ENCODE measurements around the gene EIF5A.

EIF5A gene

DNA sequence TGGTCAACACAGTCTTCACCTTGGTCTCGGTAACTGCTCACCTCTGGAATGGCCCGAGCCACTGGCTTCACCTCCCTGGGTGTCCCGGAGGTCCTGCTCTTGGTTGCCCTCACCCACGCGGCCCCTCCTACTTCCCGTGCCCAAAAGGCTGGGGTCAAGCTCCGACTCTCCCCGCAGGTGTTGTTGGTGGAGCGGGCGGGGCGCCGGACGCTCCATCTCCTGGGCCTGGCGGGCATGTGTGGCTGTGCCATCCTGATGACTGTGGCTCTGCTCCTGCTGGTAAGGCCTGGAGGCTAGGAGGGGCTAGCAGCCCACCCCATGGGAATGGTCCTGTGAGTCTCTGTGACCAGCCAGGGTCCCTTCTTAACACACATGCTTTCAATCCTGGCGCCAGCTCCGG is 22.5 kb upstream of the EIF5A start:
- no peak for FAIRE-seq
- no peak for DNase-seq (ENCODE audit: insufficient read length, low spot score)

DNA sequence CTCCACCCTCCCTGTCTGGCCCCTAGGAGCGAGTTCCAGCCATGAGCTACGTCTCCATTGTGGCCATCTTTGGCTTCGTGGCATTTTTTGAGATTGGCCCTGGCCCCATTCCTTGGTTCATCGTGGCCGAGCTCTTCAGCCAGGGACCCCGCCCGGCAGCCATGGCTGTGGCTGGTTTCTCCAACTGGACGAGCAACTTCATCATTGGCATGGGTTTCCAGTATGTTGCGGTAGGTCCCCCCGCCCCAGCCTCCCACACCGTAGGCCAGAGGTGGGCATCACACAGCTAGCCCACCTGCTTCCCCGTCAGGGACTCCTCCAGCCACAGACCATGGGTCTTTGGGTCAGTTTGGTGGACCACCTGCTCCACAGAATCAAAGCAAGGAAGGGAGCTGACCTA is 21.7 kb upstream of the EIF5A start:
- DNase-seq (ENCODE audit: insufficient read length, low spot score): no peak

GRCh38 chr17:7289256-7290032 is 18.0 kb upstream of the EIF5A start:
- FAIRE-seq (no peak), DNase-seq (ENCODE audit: insufficient read length, low spot score) (no peak)

More for the DNA sequence above, 21.7 kb upstream of the EIF5A start:
- FAIRE-seq: no peak

DNA sequence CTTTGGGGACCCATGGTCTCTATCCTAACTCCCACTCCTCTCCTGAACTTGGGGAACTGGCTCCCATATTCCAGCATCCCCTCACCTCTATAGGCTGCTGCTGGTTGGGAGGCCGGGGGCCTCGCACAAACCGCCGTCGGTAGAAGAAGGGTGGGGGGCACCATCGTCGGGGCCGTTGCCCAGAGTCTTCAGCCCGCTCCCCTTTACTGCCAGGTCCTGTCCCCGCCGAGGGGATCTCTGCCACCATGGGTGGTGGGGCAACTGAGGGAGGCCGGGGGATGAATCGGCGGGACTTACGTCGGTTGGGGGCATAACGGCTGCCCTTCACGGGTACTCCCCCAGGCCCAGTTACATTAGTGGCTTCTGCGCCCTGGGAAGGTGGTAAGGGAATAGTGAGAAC is 17.3 kb upstream of the EIF5A start:
- DNase-seq (ENCODE audit: insufficient read length, low spot score) (no peak), FAIRE-seq (no peak)

GRCh38 chr17:7290685-7291084 is 16.7 kb upstream of the EIF5A start:
- FAIRE-seq (no peak), DNase-seq (ENCODE audit: insufficient read length, low spot score) (no peak)

GRCh38 chr17:7292194-7292593 is 15.2 kb upstream of the EIF5A start:
- DNase-seq (ENCODE audit: insufficient read length, low spot score) (no peak), FAIRE-seq (no peak)

- no peak for DNase-seq (ENCODE audit: insufficient read length, low spot score)
- no peak for FAIRE-seq
Observed at GRCh38 chr17:7292729-7293128, 14.7 kb upstream of the EIF5A start.

GRCh38 chr17:7293159-7293558 is 14.3 kb upstream of the EIF5A start:
- no peak for FAIRE-seq

DNA sequence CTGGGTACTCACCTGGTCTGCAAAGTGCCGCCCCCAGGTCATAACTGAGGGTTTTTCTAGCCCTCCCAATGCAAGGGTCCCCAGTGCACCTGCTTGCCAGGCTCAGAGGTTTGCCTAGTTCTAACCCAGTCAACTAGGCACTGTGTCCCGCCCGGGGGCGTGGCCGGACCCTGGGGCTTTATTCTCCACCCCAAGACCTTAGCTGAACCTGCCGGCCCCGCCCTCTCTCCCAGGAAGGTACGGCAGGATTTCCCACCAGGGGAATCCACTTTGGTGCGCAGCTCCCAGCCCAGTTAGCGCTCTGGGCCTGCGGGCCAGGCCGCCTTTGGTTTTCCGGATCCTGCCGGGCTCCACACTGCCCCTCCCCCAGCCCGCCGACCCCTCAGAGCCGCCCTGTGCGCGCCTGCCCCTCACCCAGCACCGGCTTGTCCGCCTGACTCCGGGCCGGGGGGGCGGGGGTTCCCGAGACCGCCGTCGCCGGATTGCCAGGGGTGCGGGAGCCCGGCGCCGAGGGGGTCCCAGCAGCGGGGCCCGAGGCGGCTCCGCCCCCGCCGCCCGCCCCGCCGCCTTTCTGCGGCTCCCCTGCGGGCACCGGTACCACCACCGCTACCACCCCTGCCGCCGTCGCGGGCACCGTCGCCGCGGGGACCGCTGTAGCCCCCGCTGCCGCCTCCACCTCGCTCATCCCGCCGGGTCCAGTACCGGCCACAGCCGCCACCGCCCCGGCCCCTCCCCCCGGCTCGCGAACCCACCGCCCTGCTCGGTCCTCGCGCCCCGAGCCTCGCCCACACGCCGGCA is 13.4 kb upstream of the EIF5A start:
- peak; percentile 11 for FAIRE-seq
- DNase-seq (ENCODE audit: insufficient read length, low spot score): no peak

More at GRCh38 chr17:7293159-7293558, 14.3 kb upstream of the EIF5A start:
- DNase-seq (ENCODE audit: insufficient read length, low spot score): no peak

GRCh38 chr17:7294614-7295153 is 12.7 kb upstream of the EIF5A start, which contains the start of gene YBX2:
YBX2 (minus strand) TSS chr17:7294639; CDS start chr17:7294500, 139 bp downstream.
- FAIRE-seq (no peak), DNase-seq (ENCODE audit: insufficient read length, low spot score) (peak; percentile 85)

DNA sequence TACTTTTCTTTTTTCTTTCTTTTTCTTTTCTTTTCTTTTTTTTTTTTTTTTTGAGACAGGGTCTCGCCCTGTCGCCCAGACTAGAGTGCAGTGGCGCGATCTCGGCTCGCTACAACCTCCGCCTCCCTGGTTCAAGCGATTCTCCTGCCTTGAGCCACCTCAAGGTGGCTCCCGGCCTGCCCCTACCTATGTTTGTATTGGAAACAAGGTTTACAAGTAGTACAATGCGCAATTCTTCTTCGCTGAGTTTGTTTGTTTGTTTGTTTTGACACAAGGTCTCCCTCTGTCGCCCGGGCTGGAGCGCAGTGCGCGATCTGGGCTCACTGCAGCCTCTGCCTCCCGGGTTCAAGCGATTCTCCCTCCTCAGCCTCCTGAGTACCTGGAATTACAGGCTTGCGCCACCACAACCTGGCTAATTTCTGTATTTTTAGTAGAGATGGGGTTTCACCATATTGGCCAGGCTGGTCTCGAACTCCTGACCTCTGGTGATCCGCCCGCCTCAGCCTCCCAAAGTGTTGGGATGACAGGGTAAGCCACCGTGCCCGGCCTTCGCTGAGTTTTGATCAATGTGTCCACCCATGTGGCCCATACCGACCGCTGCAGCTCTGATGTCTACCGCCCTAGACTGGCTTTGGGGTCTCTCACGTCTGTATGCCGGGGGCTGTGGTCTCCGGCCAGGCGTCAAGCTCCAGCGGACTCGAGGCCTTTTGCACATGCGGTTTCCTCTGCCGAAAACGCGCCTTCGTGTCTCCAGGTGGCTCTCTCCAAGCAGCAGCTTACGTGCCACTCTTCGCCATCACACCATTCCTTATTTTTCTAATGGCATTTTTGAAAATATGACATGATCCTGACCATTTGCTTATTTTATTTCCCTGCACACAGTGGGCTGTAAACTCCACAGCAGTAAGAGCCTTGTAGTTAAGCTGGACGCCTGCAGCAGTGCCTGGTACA is 11.9 kb upstream of the EIF5A start:
- FAIRE-seq (peak; percentile 8), DNase-seq (ENCODE audit: insufficient read length, low spot score) (no peak)

- FAIRE-seq (peak; percentile 51), DNase-seq (ENCODE audit: insufficient read length, low spot score) (peak; percentile 85)
Observed at GRCh38 chr17:7296189-7296861, 11.1 kb upstream of the EIF5A start.

DNA sequence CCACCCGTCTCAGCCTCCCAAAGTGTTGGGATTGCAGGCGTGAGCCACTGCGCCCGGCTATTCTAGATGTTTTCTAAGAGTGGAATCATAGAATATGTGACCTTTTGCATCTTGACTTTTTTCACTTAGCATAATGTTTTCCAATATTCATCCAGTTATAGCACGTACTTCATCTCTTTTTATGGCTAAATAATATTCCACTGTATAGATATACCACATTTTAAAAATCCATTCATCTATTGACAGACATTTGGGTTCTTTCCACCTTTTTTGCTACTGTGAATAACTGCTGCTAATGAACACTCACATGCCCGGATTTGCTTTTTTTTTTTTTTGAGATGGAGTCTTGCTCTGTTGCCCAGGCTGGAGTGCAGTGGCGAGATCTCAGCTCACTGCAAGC is 3.2 kb upstream of the EIF5A start:
- FAIRE-seq (no peak), DNase-seq (ENCODE audit: insufficient read length, low spot score) (no peak)

- FAIRE-seq (no peak), DNase-seq (ENCODE audit: insufficient read length, low spot score) (no peak)
Observed at GRCh38 chr17:7307686-7308624, 527 bp downstream of the EIF5A start.

DNA sequence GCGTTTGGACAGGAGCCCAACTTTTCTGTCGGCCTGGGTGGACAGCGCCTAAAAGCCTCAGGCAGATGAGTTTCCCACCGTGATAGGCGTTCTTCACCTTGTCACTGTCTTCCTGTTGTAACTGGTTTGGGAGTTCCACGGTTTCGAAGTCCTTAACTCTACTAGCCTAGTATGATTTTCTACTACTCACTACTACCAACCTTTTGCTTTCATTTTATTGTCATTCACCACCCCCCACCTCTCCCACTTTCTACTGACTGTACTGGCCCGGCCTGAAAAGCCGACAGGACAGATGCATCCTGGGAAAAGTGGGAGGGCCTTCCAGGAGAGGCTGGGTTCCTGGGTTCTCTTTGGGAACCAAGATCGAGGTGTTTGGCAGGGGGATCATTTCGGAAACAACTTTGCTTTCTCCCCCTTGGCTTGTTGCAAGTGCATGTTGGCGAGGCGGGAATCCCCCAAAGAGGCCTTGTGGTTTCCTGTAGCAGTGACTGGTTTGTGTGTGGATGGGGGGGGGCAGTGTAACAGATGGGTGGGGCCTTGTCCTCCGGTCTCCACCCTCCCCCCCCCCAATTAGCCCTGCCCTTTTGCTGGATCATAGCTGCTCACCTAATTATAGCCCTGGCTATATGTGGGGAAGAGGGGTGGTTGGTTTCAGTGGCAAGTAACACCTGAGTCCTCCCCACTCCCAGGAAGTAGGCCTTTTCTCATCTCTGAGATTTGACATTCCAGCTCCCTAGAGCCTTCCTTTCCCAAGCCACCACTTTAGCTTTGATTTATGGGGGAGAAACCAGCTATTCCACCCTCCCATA is 1.4 kb downstream of the EIF5A start:
- DNase-seq (ENCODE audit: insufficient read length, low spot score): peak; percentile 59
- FAIRE-seq: peak; percentile 94

GRCh38 chr17:7309628-7310027 is 2.2 kb downstream of the EIF5A start:
- FAIRE-seq (no peak), DNase-seq (ENCODE audit: insufficient read length, low spot score) (no peak)

DNA sequence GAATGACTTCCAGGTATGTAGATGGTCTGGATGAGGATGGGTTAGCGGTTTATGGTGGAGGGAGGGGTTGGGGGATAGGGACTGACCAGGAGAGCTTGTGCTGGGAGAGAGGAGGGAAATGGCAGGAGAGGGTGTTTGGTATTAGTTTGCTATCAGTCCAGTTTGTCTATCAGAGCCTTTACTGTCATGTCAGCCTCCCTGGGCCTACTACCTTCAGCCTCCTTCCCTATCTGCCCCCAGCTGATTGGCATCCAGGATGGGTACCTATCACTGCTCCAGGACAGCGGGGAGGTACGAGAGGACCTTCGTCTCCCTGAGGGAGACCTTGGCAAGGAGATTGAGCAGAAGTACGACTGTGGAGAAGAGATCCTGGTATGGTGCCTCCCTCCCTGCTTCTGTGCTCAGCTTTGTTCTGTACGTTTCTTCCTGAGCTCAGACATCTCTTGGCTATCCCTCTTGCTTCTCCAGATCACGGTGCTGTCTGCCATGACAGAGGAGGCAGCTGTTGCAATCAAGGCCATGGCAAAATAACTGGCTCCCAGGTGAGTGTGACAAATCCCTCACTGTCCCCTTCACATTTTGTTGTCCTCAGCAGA is 3.8 kb downstream of the EIF5A start:
- FAIRE-seq: no peak
- no peak for DNase-seq (ENCODE audit: insufficient read length, low spot score)

Measured in GM19239 (cell line).